Chondrocyte (in vitro differentiated cells): ENCODE results near the gene P2RY12. TPM values are rescaled to one million over a fixed set of nuclear protein-coding genes. Genes with fewer than 3 reads are reported as not detected.

Source experiments
- DNase-seq: peaks from one replicate; pipeline ENCODE4 v3.0.0; 2021; ENCODE audit warnings: mixed read lengths, low spot score
- H3K27ac Mint-ChIP-seq: one replicate; pipeline ENCODE4 v1.8.0; 2021; ENCODE audit warnings: mild to moderate bottlenecking, moderate library complexity, mixed read lengths; ENCODE audit not compliant: unreplicated experiment
- H3K27me3 Mint-ChIP-seq: 2 replicates; pipeline ENCODE4 v1.8.0; 2021; ENCODE audit warnings: low read depth, mixed read lengths
- H3K36me3 Mint-ChIP-seq: 2 replicates; pipeline ENCODE4 v1.8.0; 2021; ENCODE audit warnings: low read depth, mixed read lengths
- H3K4me1 Mint-ChIP-seq: 2 replicates; pipeline ENCODE4 v1.8.0; 2021; ENCODE audit warnings: low read depth, mild to moderate bottlenecking, mixed read lengths
- H3K4me3 Mint-ChIP-seq: one replicate; pipeline ENCODE4 v1.8.0; 2021; ENCODE audit warnings: mild to moderate bottlenecking, moderate library complexity, mixed read lengths; ENCODE audit not compliant: unreplicated experiment
- H3K9me3 Mint-ChIP-seq: 2 replicates; pipeline ENCODE4 v1.8.0; 2021; ENCODE audit warnings: low read depth, mixed read lengths
- total RNA-seq: library from RNA; stranded (reverse); gene quantifications from 3 replicates; pipeline ENCODE4 v1.2.1, GENCODE V29; 2021
- TF ChIP-seq, protein P1 (sequence below): fragments of 200-600 bp; sonication (generic); IDR thresholded peaks from 2 replicates; pipeline ENCODE4 v1.5.0; 2021; ENCODE audit warnings: antibody characterized with exemption, mild to moderate bottlenecking, moderate library complexity

Gene P2RY12
- total RNA-seq, 1 donor from 2014 or later = not detected

DNA sequence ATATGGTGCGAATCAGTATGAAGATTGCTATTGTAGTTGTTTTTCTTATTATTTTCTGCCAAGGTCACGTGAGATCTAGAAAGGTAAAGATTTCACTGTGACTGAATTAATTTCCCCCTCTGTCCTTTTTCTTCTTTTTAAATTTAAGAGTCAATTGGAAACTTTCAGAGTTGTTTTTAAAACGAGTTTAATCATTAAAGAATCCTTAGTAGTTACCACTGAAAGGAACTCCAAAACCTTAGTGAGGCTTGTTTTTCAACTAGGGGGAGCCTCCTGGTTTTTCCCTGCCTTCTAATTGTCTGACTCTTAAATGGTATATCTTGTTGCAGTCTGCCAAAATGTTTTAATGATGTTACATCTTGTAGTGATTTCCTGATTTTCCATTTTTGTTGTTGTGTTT lies 17.6 kb downstream of the P2RY12 start:
- peaks cover 25% of the 10 kb centered on the region for H3K4me1 Mint-ChIP-seq
- H3K9me3 Mint-ChIP-seq = no peaks in the 10 kb centered on the region
- H3K36me3 Mint-ChIP-seq = no peaks in the 10 kb centered on the region
- no peaks in the 10 kb centered on the region for H3K27me3 Mint-ChIP-seq
- H3K4me3 Mint-ChIP-seq = no peak overlapping the region
- no peak overlapping the region for H3K27ac Mint-ChIP-seq
- TF ChIP-seq, protein P1, sequence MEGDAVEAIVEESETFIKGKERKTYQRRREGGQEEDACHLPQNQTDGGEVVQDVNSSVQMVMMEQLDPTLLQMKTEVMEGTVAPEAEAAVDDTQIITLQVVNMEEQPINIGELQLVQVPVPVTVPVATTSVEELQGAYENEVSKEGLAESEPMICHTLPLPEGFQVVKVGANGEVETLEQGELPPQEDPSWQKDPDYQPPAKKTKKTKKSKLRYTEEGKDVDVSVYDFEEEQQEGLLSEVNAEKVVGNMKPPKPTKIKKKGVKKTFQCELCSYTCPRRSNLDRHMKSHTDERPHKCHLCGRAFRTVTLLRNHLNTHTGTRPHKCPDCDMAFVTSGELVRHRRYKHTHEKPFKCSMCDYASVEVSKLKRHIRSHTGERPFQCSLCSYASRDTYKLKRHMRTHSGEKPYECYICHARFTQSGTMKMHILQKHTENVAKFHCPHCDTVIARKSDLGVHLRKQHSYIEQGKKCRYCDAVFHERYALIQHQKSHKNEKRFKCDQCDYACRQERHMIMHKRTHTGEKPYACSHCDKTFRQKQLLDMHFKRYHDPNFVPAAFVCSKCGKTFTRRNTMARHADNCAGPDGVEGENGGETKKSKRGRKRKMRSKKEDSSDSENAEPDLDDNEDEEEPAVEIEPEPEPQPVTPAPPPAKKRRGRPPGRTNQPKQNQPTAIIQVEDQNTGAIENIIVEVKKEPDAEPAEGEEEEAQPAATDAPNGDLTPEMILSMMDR = no peak
- no peak for DNase-seq

DNA sequence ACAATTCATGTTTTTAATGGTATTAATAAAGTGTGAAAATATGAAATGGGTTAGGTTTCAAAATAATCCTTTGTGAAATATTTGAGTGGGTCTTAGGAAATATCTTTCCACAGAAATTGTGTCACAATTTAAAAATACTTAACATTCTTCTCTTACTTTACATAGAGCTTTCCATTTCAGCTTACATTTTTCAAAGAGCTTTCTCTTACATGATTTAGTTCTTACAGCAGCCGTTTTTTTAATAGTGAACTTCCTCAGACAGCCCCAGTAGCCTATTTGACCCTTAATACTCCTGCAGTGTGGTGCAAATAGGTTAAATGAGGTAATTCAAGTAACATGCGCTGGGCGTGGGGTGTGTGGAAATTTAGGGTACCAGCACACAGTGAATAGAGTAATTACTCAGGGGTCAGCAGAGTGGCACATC lies 21.8 kb downstream of the P2RY12 start:
- H3K4me3 Mint-ChIP-seq = no peak overlapping the region
- H3K27me3 Mint-ChIP-seq = no peaks in the 10 kb centered on the region
- peak overlapping the region; percentile 58 for H3K27ac Mint-ChIP-seq
- no peak for DNase-seq
- peaks cover 27% of the 10 kb centered on the region for H3K4me1 Mint-ChIP-seq
- no peaks in the 10 kb centered on the region for H3K36me3 Mint-ChIP-seq
- H3K9me3 Mint-ChIP-seq = no peaks in the 10 kb centered on the region
- TF ChIP-seq, protein P1 = no peak

GRCh38 chr3:151357463-151357850 lies 27.1 kb downstream of the P2RY12 start:
- Mint-ChIP-seq H3K27ac (peak overlapping the region; percentile 85), H3K36me3 (no peaks in the 10 kb centered on the region), H3K4me1 (peaks cover 26% of the 10 kb centered on the region), H3K9me3 (no peaks in the 10 kb centered on the region), H3K4me3 (peak overlapping the region; percentile 54), H3K27me3 (no peaks in the 10 kb centered on the region)
- TF ChIP-seq, protein P1 = no peak
- DNase-seq = no peak

DNA sequence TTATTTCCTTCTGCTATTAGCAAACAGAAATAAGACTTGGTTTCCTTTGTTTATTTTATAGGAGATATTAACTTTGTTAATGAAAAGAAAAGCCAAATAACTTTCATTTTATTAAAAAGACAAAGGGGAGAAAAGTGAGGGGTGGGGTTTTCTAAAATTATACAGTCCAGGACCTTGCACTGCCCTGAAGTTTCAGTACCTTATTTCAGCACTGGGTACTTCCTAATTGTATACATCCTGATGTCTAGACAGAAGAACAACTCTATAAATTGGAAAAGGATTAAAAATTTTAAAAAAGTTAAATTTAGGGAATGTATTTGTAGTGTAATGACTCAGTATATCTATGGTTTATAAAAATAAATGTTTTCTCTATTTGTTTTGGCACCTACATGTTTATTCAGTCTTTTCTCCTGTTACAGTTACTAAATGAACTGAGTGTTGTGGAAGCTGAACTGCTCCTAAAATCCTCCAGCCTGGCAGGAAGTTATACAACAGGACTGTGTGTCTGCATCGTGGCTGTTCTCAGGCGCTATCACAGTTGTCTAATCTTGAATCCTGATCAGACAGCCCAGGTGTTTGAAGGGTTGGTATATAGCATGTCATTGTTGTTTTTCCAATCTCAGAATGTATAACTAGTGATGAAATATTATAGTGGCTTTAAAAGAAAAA lies 27.6 kb downstream of the P2RY12 start:
- no peaks in the 10 kb centered on the region for H3K27me3 Mint-ChIP-seq
- TF ChIP-seq, protein P1 = no peak
- DNase-seq = no peak
- no peaks in the 10 kb centered on the region for H3K36me3 Mint-ChIP-seq
- H3K27ac Mint-ChIP-seq = peak overlapping the region; percentile 85
- peaks cover 21% of the 10 kb centered on the region for H3K4me1 Mint-ChIP-seq
- H3K9me3 Mint-ChIP-seq = no peaks in the 10 kb centered on the region
- peak overlapping the region; percentile 54 for H3K4me3 Mint-ChIP-seq

DNA sequence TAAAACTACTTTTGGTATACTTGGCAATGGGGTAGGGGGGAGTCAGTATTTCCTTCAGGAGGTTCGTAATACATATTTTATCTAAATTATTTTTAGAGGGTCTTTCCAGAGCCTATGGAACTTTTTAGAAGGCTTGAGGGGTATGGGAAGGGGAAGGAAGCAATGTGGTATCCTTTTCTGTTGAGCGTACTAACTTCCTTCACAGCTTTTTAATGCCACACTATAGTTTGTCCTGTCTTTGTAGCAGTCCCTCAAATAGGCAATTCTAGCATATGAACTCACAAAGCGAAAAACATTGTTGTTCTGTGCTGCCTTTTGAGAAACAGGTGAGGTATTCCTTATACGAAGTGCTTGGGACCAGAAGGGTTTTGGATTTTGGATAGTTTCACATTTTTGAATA lies 32.9 kb downstream of the P2RY12 start:
- Mint-ChIP-seq H3K4me3 (no peak overlapping the region), H3K27ac (no peak overlapping the region), H3K4me1 (peaks cover 2% of the 10 kb centered on the region), H3K9me3 (no peaks in the 10 kb centered on the region), H3K36me3 (no peaks in the 10 kb centered on the region), H3K27me3 (no peaks in the 10 kb centered on the region)
- DNase-seq = no peak
- TF ChIP-seq, protein P1 = no peak
